Karpas-422 (cell line): ENCODE measurements around the gene COL15A1. TPM values are rescaled to one million over a fixed set of nuclear protein-coding genes. Genes with fewer than 3 reads are reported as not detected.

Experiments used
- DNase-seq: peaks from one replicate; pipeline ENCODE4 v3.0.0-alpha.2; 2015
- H2AFZ ChIP-seq: fragments of 200-600 bp; sonication (generic); 2 replicates; pipeline ENCODE4 v1.6.1; 2014; ENCODE audit warnings: antibody characterized with exemption, low read length, mixed read lengths
- H3K27ac ChIP-seq: fragments of 200-600 bp; sonication (generic); 2 replicates; pipeline ENCODE4 v1.5.1; 2014; ENCODE audit warnings: mild to moderate bottlenecking, low read length, moderate library complexity
- H3K27me3 ChIP-seq: fragments of 200-600 bp; sonication (generic); 2 replicates; pipeline ENCODE4 v1.6.1; 2014; ENCODE audit warnings: low read length, mixed read lengths
- H3K36me3 ChIP-seq: fragments of 200-600 bp; sonication (generic); 2 replicates; pipeline ENCODE4 v1.6.1; 2014; ENCODE audit warnings: low read length, mixed read lengths; ENCODE audit not compliant: insufficient read depth
- H3K4me1 ChIP-seq: fragments of 200-600 bp; sonication (generic); 2 replicates; pipeline ENCODE4 v1.6.1; 2014; ENCODE audit warnings: mild to moderate bottlenecking, low read length, mixed read lengths
- H3K4me2 ChIP-seq: fragments of 200-600 bp; sonication (generic); 2 replicates; pipeline ENCODE4 v1.6.1; 2014; ENCODE audit warnings: low read length, low read depth, mild to moderate bottlenecking; ENCODE audit not compliant: poor library complexity, severe bottlenecking
- H3K4me3 ChIP-seq: fragments of 200-600 bp; sonication (generic); 2 replicates; pipeline ENCODE4 v1.5.1; 2014; ENCODE audit warnings: mild to moderate bottlenecking, antibody characterized with exemption, low read length, mixed read lengths
- H3K79me2 ChIP-seq: fragments of 200-600 bp; sonication (generic); 2 replicates; pipeline ENCODE4 v1.6.1; 2014; ENCODE audit warnings: mild to moderate bottlenecking, low read length, mixed read lengths
- H3K9ac ChIP-seq: fragments of 200-600 bp; sonication (generic); 2 replicates; pipeline ENCODE4 v1.6.0; 2014; ENCODE audit warnings: low read length
- H3K9me2 ChIP-seq: fragments of 200-600 bp; sonication (generic), shearing (Covaris generic); replicated peaks from 2 replicates; pipeline ENCODE4 v1.6.0; 2014; ENCODE audit warnings: mild to moderate bottlenecking, low read length, moderate library complexity; ENCODE audit not compliant: insufficient read depth
- H3K9me3 ChIP-seq: fragments of 300-700, 200-600 bp; sonication (generic); 2 replicates; pipeline ENCODE4 v1.6.1; 2014; ENCODE audit warnings: low read length, mixed read lengths
- H4K20me1 ChIP-seq: fragments of 200-600 bp; sonication (generic); 2 replicates; pipeline ENCODE4 v1.6.1; 2014; ENCODE audit warnings: mild to moderate bottlenecking, antibody characterized with exemption, low read length, low read depth; ENCODE audit not compliant: insufficient read depth
- total RNA-seq: library from RNA; depleted of rRNA; stranded (reverse); fragments of >200 nt; shearing (Covaris generic); gene quantifications from 2 replicates; pipeline ENCODE4 v1.2.3, GENCODE V29; 2014; ENCODE audit warnings: low replicate concordance

Gene COL15A1
- total RNA-seq, 1 experiment from 2014 or later, result 0.93 TPM

GRCh38 chr9:99073347-99073746 lies 129.6 kb downstream of the COL15A1 start:
- Histone ChIP-seq H3K4me3 (no peak overlapping the region), H3K36me3 (no peaks in the 10 kb centered on the region), H3K9ac (no peak overlapping the region), H3K27me3 (no peaks in the 10 kb centered on the region), H4K20me1 (no peaks in the 10 kb centered on the region), H2AFZ (no peak overlapping the region), H3K9me3 (no peaks in the 10 kb centered on the region), H3K4me1 (peaks cover 38% of the 10 kb centered on the region), H3K27ac (no peak overlapping the region), H3K9me2 (no peaks in the 10 kb centered on the region), H3K4me2 (no peak overlapping the region), H3K79me2 (no peaks in the 10 kb centered on the region)
- no peak for DNase-seq

DNA sequence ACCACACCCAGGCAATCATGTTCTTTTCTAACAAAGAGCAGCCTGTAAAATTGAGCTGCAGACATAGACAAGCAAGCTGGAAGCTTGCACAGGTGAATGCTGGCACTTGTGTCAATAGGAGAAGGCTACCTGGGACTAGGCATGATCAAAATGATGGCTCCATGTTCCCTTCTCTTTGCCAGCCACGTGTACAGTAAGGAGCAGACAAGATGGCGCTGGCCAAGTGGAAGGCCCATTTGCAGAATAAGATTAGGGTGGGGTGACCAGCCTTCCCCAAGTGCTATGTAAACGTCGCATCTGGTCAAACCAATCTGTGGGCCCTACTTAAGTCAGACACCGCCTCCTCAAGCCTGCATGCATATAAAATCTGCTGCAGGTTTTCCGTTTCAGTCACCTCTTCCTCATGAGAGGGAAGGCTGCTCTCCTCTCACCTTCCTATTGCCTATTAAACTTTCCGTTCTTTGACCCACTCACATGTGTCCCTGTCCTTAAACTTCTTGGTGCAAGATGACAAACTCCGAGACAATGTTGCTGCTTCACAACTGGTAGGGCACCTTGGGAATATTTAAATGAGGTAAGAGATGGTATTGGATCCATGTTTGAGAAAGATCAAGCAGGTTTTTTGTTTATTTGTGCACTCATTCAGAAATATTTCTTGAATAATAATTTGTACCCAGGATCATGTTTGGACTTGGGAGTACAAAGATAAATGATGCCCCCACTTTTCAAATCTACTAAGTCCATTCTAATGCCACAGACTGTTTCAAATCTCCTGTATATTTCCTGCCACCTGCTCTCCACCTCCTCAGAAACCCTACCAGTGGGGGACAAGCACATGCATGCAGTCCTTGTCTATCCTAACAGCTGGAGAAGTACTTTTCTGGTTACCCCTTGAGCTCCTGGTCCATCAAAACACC lies 130.5 kb downstream of the COL15A1 start:
- Histone ChIP-seq H2AFZ (no peak overlapping the region), H3K36me3 (no peaks in the 10 kb centered on the region), H3K9me3 (no peaks in the 10 kb centered on the region), H3K79me2 (no peaks in the 10 kb centered on the region), H3K9me2 (no peaks in the 10 kb centered on the region), H3K27me3 (no peaks in the 10 kb centered on the region), H3K4me1 (peaks cover 34% of the 10 kb centered on the region), H3K27ac (no peak overlapping the region), H3K4me3 (no peak overlapping the region), H4K20me1 (no peaks in the 10 kb centered on the region), H3K9ac (no peak overlapping the region), H3K4me2 (no peak overlapping the region)
- DNase-seq, result no peak

DNA sequence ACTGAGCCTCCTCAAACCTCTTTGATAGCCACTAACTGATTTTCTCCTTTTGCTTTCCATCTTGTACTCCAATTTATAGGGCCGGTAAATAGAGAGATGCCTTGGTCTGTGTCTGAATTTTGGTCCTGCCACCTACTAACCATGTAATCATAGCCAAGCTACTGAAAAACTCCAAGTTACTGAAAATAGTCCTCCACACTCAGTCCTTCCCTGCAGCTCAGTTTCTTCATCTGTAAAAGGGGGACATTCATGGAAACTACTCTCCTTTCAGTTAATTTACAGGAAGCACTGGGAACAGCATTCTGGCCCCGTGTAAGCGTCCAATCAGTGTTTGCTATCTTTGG lies 131.2 kb downstream of the COL15A1 start:
- Histone ChIP-seq H3K27ac (no peak overlapping the region), H4K20me1 (no peaks in the 10 kb centered on the region), H3K36me3 (no peaks in the 10 kb centered on the region), H3K4me3 (no peak overlapping the region), H2AFZ (no peak overlapping the region), H3K4me1 (peaks cover 28% of the 10 kb centered on the region), H3K9me3 (no peaks in the 10 kb centered on the region), H3K79me2 (no peaks in the 10 kb centered on the region), H3K4me2 (no peak overlapping the region), H3K27me3 (no peaks in the 10 kb centered on the region), H3K9me2 (no peaks in the 10 kb centered on the region), H3K9ac (no peak overlapping the region)
- no peak for DNase-seq

DNA sequence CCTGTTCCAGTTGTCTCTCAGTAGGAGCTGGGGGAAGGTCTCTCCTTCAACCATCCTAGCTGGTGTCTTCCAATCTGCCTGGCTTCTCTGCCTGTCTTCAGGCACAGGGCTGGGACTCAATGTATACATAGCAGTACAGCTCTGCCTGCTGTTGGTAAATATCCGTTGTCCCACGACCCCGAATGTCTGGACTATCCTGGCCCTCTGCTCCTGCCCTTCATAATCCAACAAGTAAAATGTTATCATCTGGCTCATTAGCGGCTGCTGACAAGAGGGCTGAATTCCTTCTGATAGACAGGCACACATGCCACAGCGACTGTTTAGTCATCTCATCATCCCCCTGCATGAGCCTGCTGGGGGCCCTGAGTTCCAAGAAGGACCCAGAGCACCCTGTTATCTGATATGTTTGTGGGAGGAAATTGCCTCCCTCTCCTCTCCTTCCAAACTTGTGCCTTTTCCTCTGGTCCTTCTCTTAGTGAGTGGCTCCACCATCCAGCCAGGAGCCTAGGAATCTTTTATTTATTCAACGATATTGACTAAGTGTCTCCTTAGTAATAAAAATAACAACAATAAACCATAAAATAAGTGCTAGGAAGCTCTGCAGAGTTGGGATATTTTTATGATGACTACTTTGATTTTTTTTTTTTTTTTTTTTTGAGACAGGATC lies 131.7 kb downstream of the COL15A1 start:
- Histone ChIP-seq H4K20me1 (no peaks in the 10 kb centered on the region), H2AFZ (no peak overlapping the region), H3K27me3 (no peaks in the 10 kb centered on the region), H3K9me2 (no peaks in the 10 kb centered on the region), H3K4me2 (no peak overlapping the region), H3K4me3 (no peak overlapping the region), H3K9ac (no peak overlapping the region), H3K9me3 (no peaks in the 10 kb centered on the region), H3K27ac (no peak overlapping the region), H3K4me1 (peaks cover 23% of the 10 kb centered on the region), H3K79me2 (no peaks in the 10 kb centered on the region), H3K36me3 (no peaks in the 10 kb centered on the region)
- DNase-seq, result no peak

DNA sequence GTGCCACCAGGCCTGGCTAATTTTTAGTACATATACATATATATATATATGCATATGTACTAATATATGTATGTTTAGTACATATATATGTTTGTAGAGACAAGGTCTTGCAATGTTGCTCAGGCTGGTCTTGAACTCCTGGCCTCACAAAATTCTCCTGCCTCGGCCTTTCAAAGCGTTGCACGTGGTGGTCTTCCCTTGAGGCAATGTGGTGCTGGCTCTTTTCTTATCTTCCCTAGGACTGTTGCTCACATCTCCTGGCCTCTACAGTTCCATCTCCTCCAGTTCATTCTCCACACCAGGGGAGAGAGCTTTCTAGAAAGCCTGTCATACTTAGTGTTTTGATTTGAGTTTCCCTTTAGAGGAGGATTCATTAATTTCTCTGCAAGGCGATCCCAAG lies 132.3 kb downstream of the COL15A1 start:
- no peaks in the 10 kb centered on the region for H3K27me3 ChIP-seq
- H3K9me3 ChIP-seq, result no peaks in the 10 kb centered on the region
- H3K9me2 ChIP-seq, result no peaks in the 10 kb centered on the region
- no peak overlapping the region for H3K27ac ChIP-seq
- no peaks in the 10 kb centered on the region for H4K20me1 ChIP-seq
- H3K9ac ChIP-seq, result no peak overlapping the region
- H3K79me2 ChIP-seq, result no peaks in the 10 kb centered on the region
- no peaks in the 10 kb centered on the region for H3K36me3 ChIP-seq
- H2AFZ ChIP-seq, result 0 out of 2 replicates have a peak overlapping the region, but pooled peaks have one; percentile 91
- DNase-seq, result no peak
- H3K4me1 ChIP-seq, result peaks cover 16% of the 10 kb centered on the region
- H3K4me3 ChIP-seq, result no peak overlapping the region
- H3K4me2 ChIP-seq, result no peak overlapping the region

- Histone ChIP-seq H3K9me2 (no peaks in the 10 kb centered on the region), H3K36me3 (no peaks in the 10 kb centered on the region), H3K4me1 (peaks cover 11% of the 10 kb centered on the region), H3K9me3 (no peaks in the 10 kb centered on the region), H2AFZ (peak overlapping the region; percentile 91; the same call in 1 of the 2 replicates), H3K9ac (no peak overlapping the region), H3K27ac (no peak overlapping the region), H4K20me1 (no peaks in the 10 kb centered on the region), H3K27me3 (no peaks in the 10 kb centered on the region), H3K79me2 (no peaks in the 10 kb centered on the region), H3K4me3 (no peak overlapping the region), H3K4me2 (no peak overlapping the region)
- no peak for DNase-seq
Observed at GRCh38 chr9:99076483-99077171, 132.9 kb downstream of the COL15A1 start.

DNA sequence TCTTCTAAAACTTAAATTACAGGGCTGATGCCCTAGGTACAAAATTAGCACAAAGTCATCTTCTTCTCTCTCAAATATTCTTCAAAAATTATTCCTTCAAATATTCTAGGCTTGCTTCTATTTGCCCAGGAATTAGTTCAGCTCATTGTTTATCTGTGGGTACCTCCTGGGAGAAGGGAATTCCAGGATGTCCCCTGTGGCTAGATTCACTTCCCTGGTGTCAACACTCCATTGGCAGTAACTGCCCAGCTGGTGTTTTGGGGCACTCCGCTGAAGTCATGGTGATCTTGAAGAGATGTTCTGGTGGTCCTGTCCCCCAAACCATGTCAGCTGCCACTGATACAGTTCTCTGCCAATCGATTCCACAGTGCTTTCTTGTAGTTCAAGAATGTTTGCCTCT lies 135.0 kb downstream of the COL15A1 start:
- Histone ChIP-seq H3K4me1 (peaks cover 8% of the 10 kb centered on the region), H3K4me2 (no peak overlapping the region), H3K36me3 (no peaks in the 10 kb centered on the region), H2AFZ (no peak overlapping the region), H3K27me3 (no peaks in the 10 kb centered on the region), H3K9me2 (no peaks in the 10 kb centered on the region), H3K4me3 (no peak overlapping the region), H3K9ac (no peak overlapping the region), H3K27ac (no peak overlapping the region), H3K9me3 (no peaks in the 10 kb centered on the region), H4K20me1 (no peaks in the 10 kb centered on the region), H3K79me2 (no peaks in the 10 kb centered on the region)
- DNase-seq, result no peak

DNA sequence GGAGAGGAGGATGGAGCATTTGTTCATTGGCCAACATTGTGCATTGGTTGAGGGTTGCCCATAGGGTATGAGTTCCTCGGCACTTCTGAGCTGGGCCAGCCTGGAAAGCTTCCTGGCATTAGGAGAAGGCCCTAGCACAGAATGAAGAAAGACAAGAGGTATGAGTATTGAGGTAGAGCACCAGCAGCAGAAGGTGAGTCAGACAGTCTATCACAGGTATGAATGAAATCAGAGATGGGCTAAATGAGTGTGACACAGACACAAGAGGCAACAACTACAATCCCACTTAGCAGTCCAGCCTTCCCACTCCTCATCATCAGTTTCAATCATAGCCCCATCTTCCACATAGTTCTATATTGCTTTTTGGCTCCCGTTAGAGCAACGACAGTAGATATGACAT lies 135.8 kb downstream of the COL15A1 start:
- Histone ChIP-seq H3K9me3 (no peaks in the 10 kb centered on the region), H4K20me1 (no peaks in the 10 kb centered on the region), H3K9me2 (no peaks in the 10 kb centered on the region), H3K4me3 (no peak overlapping the region), H3K4me2 (no peak overlapping the region), H3K4me1 (peaks cover 8% of the 10 kb centered on the region), H3K27ac (no peak overlapping the region), H2AFZ (no peak overlapping the region), H3K36me3 (no peaks in the 10 kb centered on the region), H3K27me3 (no peaks in the 10 kb centered on the region), H3K79me2 (no peaks in the 10 kb centered on the region), H3K9ac (no peak overlapping the region)
- DNase-seq, result no peak
